HG03139 (cell line): ENCODE data around the gene PRKAG2.

Source experiments
- ATAC-seq: cut with Tn5 transposase; IDR thresholded peaks from one replicate; pipeline ENCODE4 v1.9.1; 2021; ENCODE audit not compliant: unreplicated experiment

The PRKAG2 gene

DNA sequence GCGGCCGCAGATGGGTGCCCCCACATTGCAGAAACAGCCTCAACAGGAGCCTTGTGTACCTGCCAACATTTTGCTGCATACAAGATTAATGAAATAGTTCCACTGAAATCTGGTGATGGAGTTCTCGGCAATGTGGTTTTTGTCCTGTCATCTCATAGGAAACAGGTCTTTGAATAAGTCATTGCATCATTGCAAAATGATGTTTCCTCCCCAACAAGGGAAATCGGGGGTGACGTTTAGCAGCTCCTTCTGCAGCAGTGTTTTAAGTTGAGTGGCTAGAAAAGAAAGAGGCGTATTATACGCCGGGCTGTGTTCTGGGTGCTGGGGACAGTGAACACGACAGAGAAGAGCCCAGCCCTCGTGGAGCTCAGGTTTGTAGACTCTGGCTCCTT lies 177.0 kb downstream of the PRKAG2 start:
- no peak for ATAC-seq

DNA sequence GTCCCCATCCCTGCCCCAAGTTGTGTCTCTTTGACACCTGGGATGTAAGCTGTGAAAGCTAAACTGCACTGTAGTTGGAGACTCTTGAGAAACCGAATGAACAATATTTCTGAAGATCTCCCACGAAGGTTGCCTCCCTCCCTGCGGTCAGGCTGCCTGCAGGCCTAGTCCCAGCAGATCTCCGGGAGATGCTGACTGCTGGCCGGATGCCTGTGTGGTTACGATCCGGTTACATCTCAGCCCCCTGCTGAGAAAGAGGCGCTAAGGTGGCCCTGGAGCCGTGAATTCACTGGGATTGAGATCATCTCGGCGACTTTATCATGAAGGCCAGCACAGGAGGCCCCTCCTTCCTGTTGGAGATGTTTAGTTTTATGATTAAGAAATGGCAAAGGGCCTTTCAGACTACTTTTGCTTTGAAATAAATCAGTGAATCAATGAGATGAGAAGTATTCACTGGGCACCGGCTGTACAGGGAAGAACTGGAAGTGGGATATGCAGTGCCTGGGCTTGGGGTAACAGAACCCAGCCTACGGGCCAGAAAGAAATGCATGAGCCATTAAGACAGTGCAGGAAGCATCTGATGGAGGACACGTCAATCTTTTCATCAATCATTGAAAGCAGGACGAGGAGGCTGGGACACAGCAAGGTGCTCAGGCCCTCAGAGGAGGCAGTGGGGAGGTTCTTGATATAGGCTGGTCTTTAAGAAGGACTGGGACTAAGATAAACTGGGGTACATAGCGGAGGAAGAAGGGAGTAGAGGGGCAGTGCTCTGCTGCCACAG lies 177.6 kb downstream of the PRKAG2 start:
- ATAC-seq = no peak

DNA sequence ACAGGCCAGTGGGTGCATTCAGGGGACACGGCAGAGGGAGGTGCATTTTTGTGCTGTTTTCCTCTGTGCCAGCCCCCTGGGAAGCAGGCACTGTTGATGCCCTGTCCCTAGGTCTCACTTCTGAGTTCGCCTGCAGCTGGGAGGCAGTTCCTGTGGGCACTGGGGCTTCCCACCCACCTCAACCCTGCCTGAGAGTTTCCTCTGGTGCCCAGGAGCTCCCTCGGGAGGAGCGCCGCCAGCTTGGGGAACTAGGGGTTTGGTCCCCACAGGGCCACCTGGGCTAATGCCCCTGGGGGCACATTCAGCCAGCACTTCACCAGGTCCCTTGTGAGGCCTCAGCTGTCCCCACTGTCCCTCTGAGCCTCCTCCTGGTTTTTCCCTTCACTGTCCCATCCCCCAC lies 179.0 kb downstream of the PRKAG2 start:
- no peak for ATAC-seq

DNA sequence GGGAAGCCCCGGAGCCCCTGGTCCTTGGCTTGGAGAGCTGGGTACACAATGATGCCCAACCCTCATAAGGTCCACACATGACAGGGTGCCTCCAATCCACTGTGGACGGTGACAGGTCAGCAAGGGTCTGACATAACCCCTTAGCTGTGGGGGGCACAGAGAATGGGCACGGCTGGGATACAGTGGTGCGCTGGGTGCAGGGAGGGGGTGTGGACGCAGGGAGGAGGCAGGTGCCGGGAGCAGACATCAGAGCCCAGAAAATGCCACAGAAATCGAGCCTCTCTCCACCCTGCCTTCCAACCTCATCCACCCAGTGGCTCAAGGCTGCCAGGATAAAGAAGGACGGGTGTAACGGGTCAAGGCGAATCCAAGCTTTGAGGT lies 179.4 kb downstream of the PRKAG2 start:
- no peak for ATAC-seq

DNA sequence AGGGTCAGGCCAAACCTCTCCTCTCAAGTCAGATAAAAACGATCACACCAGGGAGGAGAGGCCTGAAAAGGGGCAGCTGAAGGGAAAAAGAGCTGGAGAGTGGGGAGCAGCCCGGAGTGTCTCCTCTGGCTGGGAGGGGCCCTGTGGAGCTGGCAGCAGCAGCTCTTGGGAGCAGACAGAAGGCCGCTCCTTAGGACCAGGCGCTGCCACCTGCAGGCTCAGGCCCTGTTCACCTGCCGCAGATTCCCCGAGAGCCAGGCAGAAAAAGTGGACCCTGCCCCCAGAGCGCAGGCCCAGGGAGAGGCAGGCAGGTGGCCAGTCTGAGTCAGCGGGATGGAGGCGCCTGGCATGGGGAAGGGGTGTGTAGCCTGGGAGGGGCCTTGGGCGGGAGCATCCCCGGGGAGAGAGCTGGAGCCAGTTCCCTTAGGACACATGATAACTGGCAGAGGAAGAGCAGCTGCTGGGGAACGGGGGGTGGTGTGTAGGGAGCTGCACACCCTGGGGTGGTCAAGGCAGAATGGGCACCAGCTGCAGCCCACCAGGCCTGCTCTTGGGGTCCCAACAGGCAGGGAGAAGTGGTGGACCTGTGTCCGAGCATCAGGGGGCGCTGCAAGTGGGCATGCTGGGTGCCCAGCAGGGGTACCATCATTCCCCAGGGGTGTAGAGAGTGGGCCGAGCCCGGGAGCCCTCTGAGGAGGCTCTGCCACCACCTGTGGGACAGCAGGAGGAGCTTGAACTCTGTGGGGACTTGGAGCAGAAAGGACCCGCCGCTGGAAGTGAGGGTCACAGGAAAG lies 180.0 kb downstream of the PRKAG2 start:
- ATAC-seq = no peak

DNA sequence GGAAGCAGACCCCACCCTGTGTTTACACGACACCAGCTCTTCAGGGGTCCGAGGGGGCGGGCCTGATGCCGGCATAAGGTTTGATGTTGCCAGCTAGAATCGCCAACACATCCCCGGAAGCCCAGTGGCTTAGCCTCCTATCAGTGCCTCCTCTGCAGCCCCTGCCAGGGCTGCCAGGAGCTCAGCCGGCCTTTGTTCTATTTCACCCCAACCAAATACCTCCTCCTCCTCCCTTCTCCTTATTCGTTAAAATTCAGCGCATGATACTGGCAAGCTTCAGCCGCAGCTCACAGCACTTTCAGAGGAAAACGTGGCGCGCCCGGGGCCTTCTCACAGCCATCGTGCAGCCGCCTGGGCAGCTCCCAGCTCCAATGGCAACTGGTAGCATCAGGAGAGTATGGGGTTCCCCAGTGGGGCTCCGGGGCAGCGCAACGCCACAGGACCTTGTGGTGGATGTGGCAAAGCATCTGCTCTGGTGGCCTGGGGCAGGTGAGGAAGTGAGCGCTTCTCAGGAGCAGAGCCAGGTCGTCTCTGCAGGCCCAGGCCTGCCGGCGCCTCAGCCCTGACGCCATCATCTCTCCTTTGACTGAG lies 180.9 kb downstream of the PRKAG2 start:
- ATAC-seq = no peak

DNA sequence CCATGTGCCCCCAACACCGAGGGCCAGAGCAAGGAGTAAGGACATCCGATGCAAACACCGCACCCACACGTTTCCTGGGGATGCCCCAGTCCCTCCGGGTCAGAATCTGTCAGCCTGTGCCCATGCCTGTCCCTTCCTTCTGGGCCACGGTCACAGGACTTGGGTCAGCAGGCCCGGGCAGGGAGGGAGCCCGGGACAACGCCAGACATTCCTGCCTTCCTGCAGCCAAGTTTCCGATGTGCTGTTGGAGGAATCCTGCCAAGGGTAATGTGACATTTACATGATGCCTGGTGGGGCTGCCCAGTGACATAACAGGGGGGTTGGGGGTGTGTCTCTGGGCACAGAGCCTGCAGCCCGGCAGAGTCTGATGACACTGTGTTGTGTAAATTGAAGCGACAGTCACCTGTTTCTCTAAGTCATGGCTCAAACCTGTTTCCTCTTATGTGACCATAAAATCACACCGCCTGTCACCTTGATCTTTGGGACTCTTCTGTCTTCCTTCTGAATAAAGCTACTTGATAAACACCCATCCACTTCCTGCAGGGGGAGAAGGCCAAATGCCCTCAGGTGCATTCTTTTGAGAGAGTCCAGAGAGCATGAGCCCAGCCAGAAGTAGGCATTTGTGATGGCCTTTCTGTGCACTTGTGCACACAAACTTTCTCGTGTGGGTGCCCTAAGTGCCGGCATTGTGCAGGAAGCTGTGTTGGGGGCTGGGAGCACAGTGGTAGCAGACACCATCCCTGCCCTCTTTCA lies 181.9 kb downstream of the PRKAG2 start:
- ATAC-seq = no peak

DNA sequence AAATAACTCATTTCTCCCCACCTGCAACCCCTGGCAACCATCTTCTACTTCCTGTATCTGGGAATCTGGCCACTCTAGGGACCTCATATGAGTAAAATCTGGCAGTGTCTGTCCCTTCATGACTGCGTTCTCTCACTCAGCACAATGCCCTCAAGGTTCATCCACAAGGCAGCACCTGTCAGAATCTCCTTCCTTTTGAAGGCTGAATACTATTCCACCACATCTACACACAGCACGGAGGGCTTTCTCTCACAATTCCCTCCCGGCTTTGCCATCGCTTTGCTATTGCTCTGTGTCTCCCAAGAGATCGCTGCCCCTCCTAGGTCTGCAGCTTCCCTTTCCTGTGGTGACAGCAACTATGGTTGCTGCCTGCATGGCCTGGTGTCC lies 182.5 kb downstream of the PRKAG2 start:
- ATAC-seq = no peak

DNA sequence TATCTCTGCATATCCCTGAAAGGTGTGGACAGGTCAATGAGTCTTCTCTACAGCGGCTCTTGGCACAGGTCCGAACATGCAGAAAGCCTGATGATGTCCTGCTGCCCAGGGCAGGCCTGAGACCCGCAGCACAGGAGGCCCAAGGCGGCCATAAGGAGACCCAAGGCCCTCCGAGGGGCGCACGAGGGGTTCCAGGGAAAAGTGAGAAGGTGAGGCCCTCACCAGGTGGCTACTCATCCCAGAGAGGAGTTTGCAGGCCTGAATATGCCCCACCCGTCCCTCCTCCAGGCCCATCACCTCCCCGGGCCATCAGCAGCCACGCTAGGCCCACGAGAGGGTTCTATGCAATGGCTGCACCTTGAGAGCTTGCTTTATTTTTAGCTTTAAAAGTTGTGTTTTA lies 183.8 kb downstream of the PRKAG2 start:
- no peak for ATAC-seq

DNA sequence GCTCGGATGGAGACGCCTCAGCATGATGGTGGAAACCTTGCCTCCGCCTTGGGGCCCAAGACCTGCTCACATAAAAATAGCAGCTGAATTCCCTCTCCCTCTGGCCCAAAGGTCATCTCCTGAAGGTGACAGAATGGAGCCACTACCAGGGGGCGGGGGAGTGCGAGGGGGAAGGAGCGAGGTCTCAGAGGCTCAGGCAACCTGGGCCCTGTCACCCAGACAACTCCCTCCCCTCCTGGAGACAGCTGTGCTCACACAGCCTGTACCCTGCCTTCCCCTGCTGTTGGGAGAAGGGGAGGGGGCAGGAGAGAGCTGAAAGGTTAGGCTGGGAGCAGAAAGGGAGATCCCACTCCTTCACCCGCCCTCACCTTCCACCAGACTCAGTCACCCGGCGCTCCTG lies 184.2 kb downstream of the PRKAG2 start:
- no peak for ATAC-seq

DNA sequence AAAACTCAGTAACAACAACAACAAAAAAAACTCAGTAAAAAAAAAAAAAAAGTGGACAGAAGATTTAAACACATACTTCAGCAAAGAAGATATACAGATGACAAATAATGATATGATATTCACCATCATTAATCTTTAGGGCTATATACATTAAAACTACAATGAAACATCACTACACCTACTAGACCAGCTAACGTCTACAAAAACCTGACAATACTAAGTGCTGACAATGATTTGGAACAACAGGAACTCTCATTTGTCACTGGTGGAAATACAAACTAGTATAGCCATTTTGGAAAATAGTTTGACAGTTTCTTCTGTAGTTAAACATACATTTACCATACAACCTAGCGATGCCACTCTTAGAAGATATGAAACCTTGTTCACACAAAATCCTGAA lies 185.5 kb downstream of the PRKAG2 start:
- no peak for ATAC-seq

DNA sequence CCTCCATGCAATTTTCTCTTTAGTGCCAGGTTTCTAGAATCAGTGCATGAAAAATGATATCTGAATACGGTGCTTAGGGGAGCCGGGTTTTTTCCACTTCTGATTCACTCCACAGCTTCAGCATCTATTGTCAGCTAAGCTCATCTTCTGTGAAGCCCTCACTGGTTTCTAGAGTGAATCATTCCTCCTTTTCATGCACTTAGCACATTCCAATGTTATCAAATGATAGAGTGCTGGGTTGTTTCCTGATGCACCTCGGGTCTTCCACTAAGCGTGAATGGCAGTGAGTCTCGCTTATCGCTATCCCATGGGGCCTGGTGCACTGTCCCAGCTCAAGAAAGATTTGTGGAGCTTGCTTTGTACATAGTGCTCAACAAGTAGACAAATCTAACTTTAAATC lies 186.3 kb downstream of the PRKAG2 start:
- no peak for ATAC-seq

DNA sequence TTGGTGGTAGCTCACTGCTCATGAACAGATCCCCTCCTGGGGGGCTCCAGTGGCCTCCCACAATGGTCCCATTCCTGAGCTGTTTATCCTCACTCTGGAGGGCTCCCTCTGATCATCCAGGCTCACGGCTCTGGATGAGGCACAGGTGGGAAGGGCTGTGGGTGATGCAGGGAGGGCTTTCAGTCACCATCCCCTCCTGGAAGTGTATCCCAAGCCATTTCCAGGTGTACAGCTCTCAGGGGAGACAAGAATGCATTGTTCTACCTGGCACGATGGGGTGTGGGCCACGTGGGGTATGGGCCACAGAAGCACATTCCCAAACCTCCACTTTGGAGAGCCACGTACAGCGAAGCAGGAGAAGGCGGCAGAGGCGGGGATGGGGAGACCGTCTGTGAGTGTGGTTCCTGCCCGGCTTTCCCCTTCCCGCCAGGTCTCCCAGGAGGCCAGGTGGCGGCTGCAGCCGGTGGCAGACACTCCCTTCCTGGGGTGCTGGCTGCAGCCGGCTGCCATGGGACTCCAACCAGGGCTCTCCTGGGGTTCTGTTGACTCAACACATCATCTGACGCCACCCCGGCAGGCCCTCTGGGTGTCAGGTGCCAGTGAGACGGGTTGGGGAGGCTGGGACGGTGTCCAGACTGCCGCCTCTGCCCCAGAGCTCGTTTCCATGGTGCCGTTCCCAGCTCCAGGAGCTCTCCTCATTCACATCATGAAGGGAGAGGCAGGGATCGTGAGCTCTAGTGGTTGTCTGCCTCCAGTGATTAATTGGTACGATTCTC lies 187.5 kb downstream of the PRKAG2 start:
- ATAC-seq = no peak

DNA sequence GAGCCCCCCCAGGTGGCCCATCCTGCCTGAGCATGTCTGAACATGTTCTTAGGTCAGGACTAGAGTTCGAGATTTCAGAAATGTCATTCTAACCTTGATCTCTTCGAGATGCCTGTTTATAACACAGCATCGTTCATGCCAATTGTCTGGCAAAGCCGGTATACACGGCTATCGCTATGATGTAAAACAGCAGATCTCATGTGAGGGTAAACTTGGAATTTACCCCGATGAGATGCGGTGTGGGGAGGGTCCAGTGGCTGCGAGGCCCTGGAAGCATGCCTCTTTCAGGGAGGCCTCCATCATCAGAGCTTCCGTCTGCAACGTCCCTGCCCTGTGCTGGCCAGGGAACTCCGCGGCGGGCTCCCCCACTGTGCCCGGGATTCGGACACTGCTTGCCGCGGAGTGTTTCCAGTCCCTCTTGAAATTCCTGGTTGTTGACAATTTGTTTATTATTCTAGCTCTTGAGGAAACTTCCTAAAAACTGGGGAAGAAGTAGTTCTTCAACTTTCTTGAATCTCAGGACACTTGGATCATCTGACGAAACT lies 188.6 kb downstream of the PRKAG2 start:
- ATAC-seq = no peak

DNA sequence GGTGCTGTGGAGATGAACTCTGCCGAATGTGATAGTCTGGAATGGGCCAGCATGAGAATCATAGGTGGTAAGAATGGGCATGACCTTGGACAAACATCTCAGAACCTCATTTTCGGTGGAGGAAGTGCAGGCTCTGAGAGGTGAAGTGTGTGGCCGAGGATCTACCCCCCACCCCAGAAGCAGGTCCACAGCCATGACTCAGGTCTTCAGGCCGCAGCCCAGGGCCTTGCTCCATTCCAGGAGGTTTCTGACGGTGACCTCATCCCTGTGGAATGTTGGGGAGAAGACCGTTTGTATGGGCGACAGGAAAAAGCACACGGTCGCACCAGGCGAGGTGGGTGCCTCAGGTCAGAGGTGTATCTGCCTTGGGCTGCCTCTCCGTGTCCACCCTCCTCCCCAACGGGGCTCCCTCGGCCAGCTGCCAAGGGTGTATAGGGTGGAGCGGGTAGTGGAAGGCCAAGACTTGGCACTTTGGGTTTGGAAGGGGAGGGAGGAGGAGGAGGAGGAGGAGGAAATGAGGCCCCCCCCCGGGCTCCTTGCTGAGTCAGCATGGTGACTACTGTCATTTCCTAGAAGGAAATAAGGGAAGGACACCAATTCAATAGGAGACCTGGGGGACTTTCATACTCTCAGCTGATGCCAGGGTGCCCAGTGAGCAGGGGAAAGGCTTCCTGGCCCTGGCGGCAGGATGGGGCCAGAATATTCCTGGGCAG lies 189.2 kb downstream of the PRKAG2 start:
- no peak for ATAC-seq

DNA sequence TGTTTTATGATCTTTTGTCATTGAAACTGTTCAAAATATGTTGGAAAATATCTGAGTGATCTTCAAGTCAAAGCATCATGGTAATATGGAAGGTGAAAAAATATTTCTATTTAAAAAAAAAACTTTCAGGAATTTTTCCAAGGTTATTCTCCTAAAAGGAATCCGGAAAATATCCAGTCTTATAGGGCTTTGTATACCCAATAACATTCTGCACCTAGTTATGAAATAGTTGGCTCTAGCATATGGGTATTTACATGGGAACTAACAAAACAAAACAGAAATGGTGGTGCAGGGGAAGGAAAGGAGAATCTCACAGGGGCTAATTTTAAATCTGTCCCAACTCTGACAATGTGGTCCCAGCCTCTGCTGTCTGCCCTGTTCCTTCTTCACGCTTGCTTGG lies 190.1 kb downstream of the PRKAG2 start:
- no peak for ATAC-seq

DNA sequence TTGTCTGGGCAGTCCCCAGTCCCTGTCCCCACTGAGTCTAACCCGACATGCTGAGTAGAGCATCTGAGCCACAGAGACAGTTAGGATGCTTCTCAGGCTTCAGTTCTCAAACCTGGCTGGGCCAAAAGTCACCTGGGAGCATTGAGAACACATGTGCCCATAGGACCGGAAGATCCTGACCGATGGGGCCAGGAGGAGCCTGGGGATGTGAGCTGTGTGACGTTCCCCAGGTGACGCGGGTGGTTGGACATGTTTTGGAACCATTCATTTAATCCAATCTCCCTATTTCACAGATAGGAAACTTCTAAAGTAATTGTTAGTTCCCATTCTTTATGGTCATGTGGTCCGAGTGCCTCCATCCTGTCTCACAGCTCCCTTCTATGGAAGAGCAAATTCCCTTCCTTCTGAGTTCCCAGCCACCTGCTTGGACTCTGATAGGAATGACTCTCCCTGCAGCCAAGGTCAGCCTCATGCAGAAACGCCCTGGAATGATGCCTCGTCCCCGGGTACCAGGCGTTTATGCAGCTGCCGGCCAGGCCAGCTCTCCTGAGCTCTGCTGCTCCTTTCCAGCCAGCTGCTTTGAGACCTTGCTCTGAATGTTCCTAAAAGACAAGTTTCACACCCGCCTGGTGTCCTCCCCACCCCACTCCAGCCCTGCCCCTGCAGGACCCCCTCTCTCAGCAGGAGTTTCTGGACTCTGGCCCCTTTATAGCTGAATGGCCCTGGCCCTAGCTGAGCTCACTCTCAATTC lies 190.7 kb downstream of the PRKAG2 start:
- no peak for ATAC-seq

DNA sequence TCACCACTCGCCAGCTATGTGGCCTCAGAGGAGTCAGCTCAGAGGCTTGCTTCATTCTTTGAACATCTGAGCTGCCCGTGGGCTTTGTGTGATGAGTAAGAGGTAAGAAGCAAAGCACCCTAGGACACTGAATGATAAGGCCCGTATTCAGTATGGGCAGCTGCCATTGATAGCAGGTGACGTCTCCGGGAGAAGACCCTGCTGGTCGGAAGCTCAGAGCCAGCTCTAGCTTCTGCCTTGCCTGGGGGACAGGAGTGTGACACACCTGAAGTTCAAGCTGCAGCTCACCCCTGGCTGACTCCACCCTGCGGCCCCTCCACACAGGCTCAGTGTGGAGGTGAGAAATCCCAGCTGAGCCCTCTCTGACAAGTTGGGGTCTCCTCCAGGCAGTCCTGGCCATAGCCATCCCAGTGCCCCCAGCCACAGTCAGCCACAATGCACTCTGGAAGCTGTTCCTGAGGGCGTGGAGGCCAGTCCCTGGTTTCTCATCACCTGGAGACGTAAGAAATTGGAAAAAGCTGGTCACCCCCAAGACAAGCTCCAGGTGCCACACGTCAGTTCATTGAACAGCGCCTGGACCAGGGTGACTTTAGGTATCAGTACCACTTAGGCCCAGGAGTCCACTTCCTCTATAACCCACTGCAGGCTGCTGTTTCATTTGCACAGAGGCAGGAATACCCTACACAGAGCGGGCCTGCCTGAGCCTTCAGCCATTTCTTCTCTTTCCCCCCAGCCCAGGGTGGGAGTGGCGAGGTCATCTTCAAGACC lies 192.3 kb downstream of the PRKAG2 start:
- no peak for ATAC-seq
